GM12878 (cell line): ENCODE results near the gene SMTNL1. TPM values are rescaled to one million over a fixed set of nuclear protein-coding genes. Genes with fewer than 3 reads are reported as not detected.

Experiments
- ATAC-seq: fragments of 200-7000 bp; cut with Tn5 transposase; 3 replicates; pipeline ENCODE4 v1.9.1; 2020; ENCODE audit warnings: mild to moderate bottlenecking, moderate library complexity
- BruUV-seq: library from RNA; stranded (reverse); fragments of 400-500 nt; replicated peaks from 2 replicates; lab custom pipeline; 2021; lab: Mats Ljungman, UMichigan
- CTCF ChIA-PET: fragments of 300-600 bp; sonication (Branson Sonifier 250); formaldehyde crosslinking; extraction: SDS; loops from one replicate; lab custom pipeline; 2021; ENCODE audit warnings: inconsistent platforms; lab: Yijun Ruan, JAX
- POLR2A ChIA-PET: fragments of 350-600 bp; formaldehyde crosslinking; extraction: SDS; loops from one replicate; lab custom pipeline; 2021; ENCODE audit warnings: inconsistent platforms; lab: Charles Lee
- RAD21 ChIA-PET: fragments of 300-600 bp; sonication (Branson Sonifier 250); formaldehyde crosslinking; loops from one replicate; lab custom pipeline; 2023; ENCODE audit warnings: antibody characterized with exemption; ENCODE audit not compliant: unreplicated experiment; lab: Charles Lee
- SMC1A ChIA-PET: fragments of 300-600 bp; sonication (Branson Sonifier 250); formaldehyde crosslinking; loops from one replicate; lab custom pipeline; 2023; ENCODE audit not compliant: unreplicated experiment, uncharacterized antibody; lab: Charles Lee
- DNase-seq: peaks from one replicate; pipeline ENCODE4 v3.0.0-alpha.2; 2011; ENCODE audit warnings: low read depth, low spot score
- FAIRE-seq: peaks from 3 replicates; lab custom pipeline; 2011; peaks lifted over from hg19 to GRCh38; lab: Jason Lieb, UNC
- H2AFZ ChIP-seq: 2 replicates; pipeline ENCODE4 v1.6.0; 2011; ENCODE audit warnings: low read depth, low read length, control low read depth; ENCODE audit not compliant: control insufficient read depth
- H3K27ac ChIP-seq: 2 replicates; pipeline ENCODE4 v1.5.1; 2011; ENCODE audit warnings: control low read depth; ENCODE audit not compliant: control insufficient read depth, insufficient read depth
- H3K27me3 ChIP-seq, 2 experiments: replicated peaks in 1 of 2; 2 replicates each; pipeline versions ENCODE4 v1.6.0 to v1.6.1; 2011; ENCODE audit warnings: low read length in 1 of 2; ENCODE audit not compliant: control insufficient read depth in 2 of 2, insufficient read depth in 2 of 2
- H3K36me3 ChIP-seq, 2 experiments: 2 replicates each; pipeline ENCODE4 v1.5.1; 2011; ENCODE audit warnings: low read length in 1 of 2; ENCODE audit not compliant: control insufficient read depth in 2 of 2, insufficient read depth in 2 of 2
- H3K4me1 ChIP-seq: 2 replicates; pipeline ENCODE4 v1.6.1; 2011; ENCODE audit warnings: mild to moderate bottlenecking, low read length, moderate library complexity, mixed read lengths; ENCODE audit not compliant: control insufficient read depth, insufficient read depth
- H3K4me2 ChIP-seq: 2 replicates; pipeline ENCODE4 v1.6.0; 2011; ENCODE audit warnings: control low read depth; ENCODE audit not compliant: control insufficient read depth, insufficient read depth
- H3K4me3 ChIP-seq: fragments of 200-600 bp; sonication (generic); 2 replicates; pipeline ENCODE4 v1.5.1; 2016
- H3K79me2 ChIP-seq: 2 replicates; pipeline ENCODE4 v1.6.0; 2011; ENCODE audit warnings: low read length; ENCODE audit not compliant: control insufficient read depth, insufficient read depth
- H3K9ac ChIP-seq: 2 replicates; pipeline ENCODE4 v1.8.0; 2011; ENCODE audit warnings: low read length, control low read depth, mixed read lengths; ENCODE audit not compliant: control insufficient read depth, insufficient read depth
- H3K9me3 ChIP-seq: replicated peaks from 3 replicates; pipeline ENCODE4 v1.5.1; 2011; ENCODE audit warnings: mild to moderate bottlenecking, low read length; ENCODE audit not compliant: control insufficient read depth, insufficient read depth
- H4K20me1 ChIP-seq: 2 replicates; pipeline ENCODE4 v1.6.0; 2011; ENCODE audit not compliant: control insufficient read depth, insufficient read depth
- ASH2L ChIP-seq: fragments of 300-600, 200-600 bp; sonication (generic); IDR thresholded peaks from 2 replicates; pipeline ENCODE4 v1.6.1; 2017; ENCODE audit warnings: low read depth, mild to moderate bottlenecking, borderline replicate concordance
- ATF3 ChIP-seq: IDR thresholded peaks from 2 replicates; pipeline ENCODE4 v1.6.1; 2011; ENCODE audit warnings: low read depth, mild to moderate bottlenecking, low read length, moderate library complexity, borderline replicate concordance; ENCODE audit errors: extremely low read depth
- BACH1 ChIP-seq: fragments of 450-650 bp; IDR thresholded peaks from 2 replicates; pipeline ENCODE4 v1.6.1; 2017; ENCODE audit warnings: mild to moderate bottlenecking, borderline replicate concordance
- BHLHE40 ChIP-seq, 2 experiments: fragments of 450-650 bp in 1 of 2; IDR thresholded peaks; 2 replicates each; pipeline ENCODE4 v1.6.1; 2011 to 2017; ENCODE audit warnings: low read depth in 2 of 2, borderline replicate concordance in 1 of 2, improper control_type of control experiment in 1 of 2, low read length in 1 of 2, mild to moderate bottlenecking in 1 of 2
- CBX3 ChIP-seq: fragments of 200-600 bp; sonication (generic); IDR thresholded peaks from 2 replicates; pipeline ENCODE4 v1.6.1; 2016; ENCODE audit warnings: low read depth, borderline replicate concordance
- CHD2 ChIP-seq: IDR thresholded peaks from 2 replicates; pipeline ENCODE4 v1.6.1; 2011; ENCODE audit warnings: low read depth, low read length, improper control_type of control experiment, borderline replicate concordance
- E2F8 ChIP-seq: fragments of 450-650 bp; IDR thresholded peaks from 2 replicates; pipeline ENCODE4 v1.6.1; 2018; ENCODE audit warnings: mild to moderate bottlenecking, low read depth, moderate library complexity; ENCODE audit not compliant: partially characterized antibody
- GABPA ChIP-seq: IDR thresholded peaks from 2 replicates; pipeline ENCODE4 v1.6.1; 2014; ENCODE audit warnings: antibody characterized with exemption, low read depth, mild to moderate bottlenecking, inconsistent platforms
- GATAD2B ChIP-seq: fragments of 450-650 bp; conservative IDR thresholded peaks from 2 replicates; pipeline ENCODE4 v1.6.1; 2017; ENCODE audit warnings: low read depth, mild to moderate bottlenecking, moderate library complexity
- IKZF2 ChIP-seq, 2 experiments: fragments of 450-650 bp; IDR thresholded peaks; 2 replicates each; pipeline ENCODE4 v1.6.1; 2017; ENCODE audit warnings: mild to moderate bottlenecking in 2 of 2, moderate library complexity in 2 of 2
- MTA3 ChIP-seq: IDR thresholded peaks from 2 replicates; pipeline ENCODE4 v1.6.1; 2012; ENCODE audit warnings: low read length, inconsistent platforms, borderline replicate concordance
- NFYA ChIP-seq: IDR thresholded peaks from 2 replicates; pipeline ENCODE4 v1.6.1; 2011; ENCODE audit warnings: low read depth, mild to moderate bottlenecking, low read length, improper control_type of control experiment, borderline replicate concordance
- NR2C1 ChIP-seq: fragments of 450-650 bp; IDR thresholded peaks from 2 replicates; pipeline ENCODE4 v1.6.1; 2017; ENCODE audit warnings: antibody characterized with exemption, mild to moderate bottlenecking, moderate library complexity
- STAT3 ChIP-seq: IDR thresholded peaks from 2 replicates; pipeline ENCODE4 v1.6.1; 2011; ENCODE audit warnings: low read depth, low read length, improper control_type of control experiment
- USF1 ChIP-seq: IDR thresholded peaks from 2 replicates; pipeline ENCODE4 v1.6.1; 2011; ENCODE audit warnings: borderline replicate concordance, low read depth, mild to moderate bottlenecking, moderate library complexity, mixed read lengths, low read length; ENCODE audit not compliant: insufficient read depth; ENCODE audit errors: extremely low read length
- ZNF217 ChIP-seq: fragments of 450-650 bp; IDR thresholded peaks from 2 replicates; pipeline ENCODE4 v1.6.1; 2017; ENCODE audit warnings: antibody characterized with exemption, mild to moderate bottlenecking
- ZNF384 ChIP-seq: IDR thresholded peaks from 2 replicates; pipeline ENCODE4 v1.6.1; 2012; ENCODE audit warnings: low read depth, mild to moderate bottlenecking, low read length, improper control_type of control experiment, borderline replicate concordance
- ZNF622 ChIP-seq: fragments of 450-650 bp; IDR thresholded peaks from 2 replicates; pipeline ENCODE4 v1.6.1; 2017; ENCODE audit warnings: mild to moderate bottlenecking, inconsistent platforms
- WGBS: methylation state at CpG from one replicate; pipeline ENCODE4 v1.1.6; 2016; ENCODE audit warnings: low lambda C conversion rate; ENCODE audit not compliant: insufficient replicate concordance, insufficient coverage; ENCODE audit errors: missing lambda C conversion rate; 5-methylcytosine and 5-hydroxymethylcytosine counted together
- in situ Hi-C: fragments of 300-500 bp; cut with MboI; formaldehyde crosslinking; loops from 9 replicates; pipeline ENCODE4 v1.14.3; 2018; ENCODE audit warnings: mixed read lengths
- intact Hi-C: fragments of 100-400 bp; cut with micrococcal nuclease; formaldehyde crosslinking; loops from one replicate; pipeline ENCODE4 v1.14.2; 2022; ENCODE audit not compliant: unreplicated experiment
- polyA plus RNA-seq, 11 experiments: library from polyadenylated mRNA; depleted of rRNA in 4 of 11; unstranded in 6 of 11; stranded (reverse) in 5 of 11; fragments of >200 nt; fragmentation: Nextera tagmentation in 4 of 11; fragmentation: Illumina TruSeq in 1 of 11; extraction: Ambion mirVana in 4 of 11; extraction: Trizol in 1 of 11; gene quantifications; 1 replicate in 1 of 11; 2 replicates in 10 of 11; pipeline versions ENCODE4 v1.2.1 to v1.2.3, GENCODE V29; 2011 to 2016; ENCODE audit warnings: inconsistent platforms in 2 of 11, missing spikeins in 2 of 11, low read depth in 1 of 11
- total RNA-seq, 4 experiments: library from RNA; depleted of rRNA in 3 of 4; stranded (reverse); fragments of >200 nt in 3 of 4; fragmentation: Illumina TruSeq in 1 of 4; extraction: Trizol in 1 of 4; gene quantifications; 2 replicates each; pipeline versions ENCODE4 v1.2.1 to v1.2.3, GENCODE V29; 2013 to 2021

Gene SMTNL1
- total and polyA plus RNA-seq, 10 of the 15 experiments (the other 5 are each of a cell fraction or from before 2014, with no cell fraction given), result 0.06 to 0.17 (median 0.10) TPM; not detected in 7

GRCh38 chr11:57567515-57568329 is 30.3 kb downstream of the SMTNL1 start, which contains the start of gene UBE2L6:
Gene UBE2L6, minus strand, starts transcription at chr11:57567672. Its CDS starts 61 bp downstream, at chr11:57567611.
- ChIA-PET RAD21 (interaction anchor here (0.6 to 3.2 kb wide), 14 partner anchors 21 to 233 kb away, joined by 3 to 83 read pairs (median 4); partner anchors contain the start of genes MED19 and SELENOH), SMC1A (interaction anchor here (0.6 to 2.6 kb wide), 14 partner anchors 20 to 233 kb away, joined by 3 to 32 read pairs (median 4); partner anchors contain the start of gene TIMM10), POLR2A (interaction anchor here (0.6 to 1.0 kb wide), 2 partner anchors 17 to 77 kb away, joined by 3 to 7 read pairs; no protein-coding TSS in a partner anchor), CTCF (interaction anchor here (0.6 to 9.2 kb wide), 37 partner anchors 10 to 948 kb away, joined by 3 to 319 read pairs (median 4); partner anchors contain the start of genes MED19, SSRP1, TIMM10 and TMX2)
- in situ Hi-C loops, result loop anchor here (5.0 kb wide), 2 partner anchors 75 to 235 kb away; no protein-coding TSS in a partner anchor
- peak within 1 kb of the TSS; percentile 92 for H3K4me2 ChIP-seq
- H3K27me3 ChIP-seq, result no peaks in the 10 kb centered on the region
- peaks cover 42% of the 10 kb centered on the region for H3K79me2 ChIP-seq
- ATAC-seq (peak; percentile 84), DNase-seq (no peak), FAIRE-seq (no peak)
- intact Hi-C loops, result loop anchor here (1.0 to 10.0 kb wide), 4 partner anchors 40 to 217 kb away; partner anchors contain the start of genes MED19 and TMX2
- H4K20me1 ChIP-seq, result no peaks in the 10 kb centered on the region
- peaks cover 0 to 3% of the 10 kb centered on the region in 2 experiments; a peak in 1 of 4 replicates for H3K36me3 ChIP-seq
- H3K9ac ChIP-seq, result peak within 1 kb of the TSS; percentile 72
- peak within 1 kb of the TSS; percentile 100 for H3K4me3 ChIP-seq
- H2AFZ ChIP-seq, result peak within 1 kb of the TSS; percentile 85
- peaks cover 4% of the 10 kb centered on the region for H3K4me1 ChIP-seq
- no peaks in the 10 kb centered on the region for H3K9me3 ChIP-seq
- H3K27ac ChIP-seq, result peak within 1 kb of the TSS; percentile 87
- WGBS, result 2% methylated on average over 69 of the region's 92 CpGs
- BruUV-seq, result no TSS peak
- TF ChIP-seq MTA3 (no peak), BHLHE40 (IDR thresholded peaks at IDR 0.05; ENCODE audit: borderline replicate concordance in 1 of 2, low read depth in 2 of 2, low read length in 1 of 2) (no peak; a peak in 1 of 4 replicates), E2F8 (no peak), NR2C1 (no peak), NFYA (no peak), IKZF2 (IDR thresholded peaks at IDR 0.05) (peak in 1 of 2 experiments; percentile 46; a peak in 1 of 4 replicates), CBX3 (no peak), BACH1 (no peak), ZNF217 (0 out of 2 replicates have a peak, but pooled peaks have one; percentile 63), ASH2L (no peak), CHD2 (no peak), GABPA (no peak), ZNF384 (no peak), STAT3 (no peak), ZNF622 (no peak), GATAD2B (peak; percentile 85), ATF3 (no peak), USF1 (no peak)
